ENCODE measurements around the gene CD300H. TPM values are rescaled to one million over a fixed set of nuclear protein-coding genes. Genes with fewer than 3 reads are reported as not detected.
"Not testable (repeated sequence)": the region's sequence is repeated elsewhere in the genome, so short reads cannot be mapped to it uniquely, and the experiment has no call there.

The CD300H gene
- total RNA-seq, 2 experiments from 2014 or later: not detected

DNA sequence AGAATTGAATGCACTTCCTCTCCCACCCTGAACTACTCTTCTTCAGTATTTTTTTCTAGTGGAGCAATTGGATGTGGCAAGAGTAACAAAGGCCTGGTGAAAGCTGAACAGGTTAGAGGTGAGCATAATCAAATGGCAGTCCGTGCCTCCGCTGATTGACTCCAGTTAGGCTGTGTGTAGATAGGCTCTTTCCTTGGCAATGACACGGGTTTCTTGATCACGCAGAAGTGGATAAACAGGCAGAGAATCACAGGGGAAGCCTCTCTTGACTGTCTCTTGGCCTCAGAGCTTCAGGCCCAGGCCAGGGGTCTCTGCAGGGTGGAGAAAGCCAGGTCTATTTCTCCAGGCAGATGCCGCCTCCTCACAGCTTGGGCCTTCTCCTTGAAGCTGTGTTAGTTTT, 40.2 kb downstream of the CD300H start:
- ChIA-PET CTCF (no interaction called here), POLR2A (no interaction called here)
- Mint-ChIP-seq H3K36me3 (ENCODE audit: low read depth) (no peaks in the 10 kb centered on the region), H3K27ac (no peak overlapping the region), H3K4me1 (no peaks in the 10 kb centered on the region), H3K4me3 (no peak overlapping the region), H3K9me3 (no peaks in the 10 kb centered on the region), H3K27me3 (peaks cover 51% of the 10 kb centered on the region)
- peak; percentile 9 for DNase-seq

DNA sequence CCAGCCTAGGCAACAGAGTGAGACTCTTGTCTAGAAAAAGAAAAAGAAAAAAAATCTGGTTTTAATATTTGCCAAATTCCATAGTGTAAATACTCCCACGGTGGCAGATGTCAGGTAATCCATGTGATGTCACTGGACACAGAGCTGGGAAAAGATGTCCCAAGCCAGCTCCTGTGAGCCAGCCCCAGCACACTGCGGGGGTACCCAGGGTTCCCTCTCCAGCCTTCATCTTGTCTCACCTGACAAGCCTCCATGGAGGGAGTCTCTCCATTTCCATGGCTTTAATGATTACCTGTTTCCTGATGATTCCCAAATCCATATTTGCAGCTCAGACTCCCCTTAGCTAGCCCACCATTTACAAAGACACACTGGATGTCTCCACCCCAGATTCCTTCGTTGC, 40.6 kb downstream of the CD300H start:
- ChIA-PET POLR2A (no interaction called here), CTCF (interaction anchor here (1.0 kb wide), 1 partner anchor 147 kb away, joined by 5 read pairs; no protein-coding TSS in a partner anchor)
- H3K27me3 Mint-ChIP-seq: peaks cover 48% of the 10 kb centered on the region
- no peaks in the 10 kb centered on the region for H3K36me3 Mint-ChIP-seq (ENCODE audit: low read depth)
- H3K27ac Mint-ChIP-seq: no peak overlapping the region
- H3K4me3 Mint-ChIP-seq: no peak overlapping the region
- H3K4me1 Mint-ChIP-seq: peaks cover 2% of the 10 kb centered on the region
- peak; percentile 0 for DNase-seq
- no peaks in the 10 kb centered on the region for H3K9me3 Mint-ChIP-seq

DNA sequence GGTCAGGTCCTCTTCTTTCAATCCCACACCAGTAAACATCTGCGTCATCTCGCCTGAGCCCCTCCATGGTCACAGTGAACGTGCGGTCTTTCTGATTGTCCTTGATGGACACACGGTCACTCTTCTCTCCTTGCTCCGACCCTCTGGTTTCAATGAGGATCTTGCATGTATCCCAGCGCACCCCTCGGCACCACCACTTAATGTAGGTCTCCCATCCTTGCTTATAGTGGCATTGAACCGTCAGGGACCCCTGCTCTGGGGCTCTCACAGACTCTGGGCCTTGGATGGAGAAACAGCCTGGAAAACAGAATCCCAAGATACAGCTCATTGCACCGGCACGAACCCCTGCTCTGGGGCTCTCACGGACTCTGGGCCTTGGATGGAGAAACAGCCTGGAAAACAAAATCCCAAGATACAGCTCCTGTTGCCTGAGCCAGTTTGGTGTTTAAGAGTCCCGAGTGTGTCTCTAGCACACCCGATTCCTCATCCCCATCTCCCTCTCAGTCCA, 41.5 kb downstream of the CD300H start:
- peak; percentile 3 for DNase-seq
- no peak overlapping the region for H3K4me3 Mint-ChIP-seq
- POLR2A ChIA-PET: no interaction called here
- CTCF ChIA-PET: interaction anchor here (1.0 kb wide), 2 partner anchors 67 to 146 kb away, joined by 3 to 5 read pairs; no protein-coding TSS in a partner anchor
- H3K9me3 Mint-ChIP-seq: no peaks in the 10 kb centered on the region
- no peaks in the 10 kb centered on the region for H3K36me3 Mint-ChIP-seq (ENCODE audit: low read depth)
- H3K27me3 Mint-ChIP-seq: peaks cover 42% of the 10 kb centered on the region
- no peak overlapping the region for H3K27ac Mint-ChIP-seq
- peaks cover 9% of the 10 kb centered on the region for H3K4me1 Mint-ChIP-seq

DNA sequence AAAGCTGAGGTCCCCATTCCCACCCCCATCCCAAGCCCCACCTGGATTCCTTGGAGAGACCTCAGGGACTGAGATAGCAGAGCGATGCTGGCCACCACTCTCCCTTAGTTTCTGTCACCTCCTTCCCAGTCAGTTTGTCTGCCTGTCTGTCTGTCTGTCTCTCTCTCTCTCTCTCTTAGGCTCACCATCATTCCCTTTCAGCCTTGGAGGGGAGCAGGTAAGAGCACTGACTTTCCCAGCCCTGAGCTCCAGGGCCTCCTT, 41.9 kb downstream of the CD300H start:
- POLR2A ChIA-PET: no interaction called here
- Mint-ChIP-seq H3K36me3 (ENCODE audit: low read depth) (no peaks in the 10 kb centered on the region), H3K4me3 (no peak overlapping the region), H3K27ac (no peak overlapping the region), H3K4me1 (peaks cover 10% of the 10 kb centered on the region), H3K9me3 (no peaks in the 10 kb centered on the region), H3K27me3 (peaks cover 39% of the 10 kb centered on the region)
- no peak for DNase-seq
- CTCF ChIA-PET: interaction anchor here (1.0 kb wide), 1 partner anchor 67 kb away, joined by 3 read pairs; no protein-coding TSS in a partner anchor

DNA sequence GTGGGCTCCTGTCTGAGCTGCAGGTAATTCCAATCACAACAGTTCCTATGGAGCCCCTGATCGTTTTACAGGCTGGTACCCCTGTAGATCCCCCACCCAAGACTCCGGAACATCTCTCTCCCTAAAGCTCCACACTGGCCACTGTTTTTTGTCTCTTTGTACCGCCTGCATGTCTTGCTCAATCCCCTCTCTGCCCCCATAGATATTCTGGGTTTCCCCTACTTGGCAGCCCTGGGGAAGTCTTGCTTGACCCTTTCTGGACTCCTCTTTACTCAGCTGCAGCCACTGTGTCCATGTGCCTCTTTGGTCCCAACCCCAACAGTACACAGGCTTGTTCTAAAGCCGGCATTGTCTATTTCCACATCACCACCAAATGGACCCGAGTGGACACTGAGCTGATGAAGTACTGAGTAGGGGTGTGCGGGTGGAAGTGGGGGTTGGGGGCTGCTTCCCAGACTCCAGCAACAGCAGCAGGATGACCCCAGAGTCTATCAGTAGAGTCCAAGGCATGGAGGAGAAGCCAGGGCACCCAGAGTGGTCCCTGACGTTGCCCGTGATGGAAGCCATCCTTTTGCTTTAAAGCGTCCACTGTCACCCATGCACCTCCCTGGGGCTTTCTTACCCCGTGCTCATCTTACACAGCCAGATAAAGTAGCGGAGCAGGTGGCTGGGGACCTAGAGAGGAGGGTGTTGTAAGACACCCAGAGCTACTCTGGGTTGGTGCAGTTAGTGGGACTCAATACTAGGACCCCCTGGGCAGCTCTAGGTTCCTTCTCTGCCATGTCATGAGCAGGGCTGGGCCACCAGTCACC, 42.5 kb downstream of the CD300H start:
- peak; percentile 2 for DNase-seq
- no peak overlapping the region for H3K4me3 Mint-ChIP-seq
- peaks cover 36% of the 10 kb centered on the region for H3K27me3 Mint-ChIP-seq
- no peak overlapping the region for H3K27ac Mint-ChIP-seq
- H3K4me1 Mint-ChIP-seq: peaks cover 12% of the 10 kb centered on the region
- ChIA-PET CTCF (interaction anchor here (1.0 kb wide), 1 partner anchor 66 kb away, joined by 3 read pairs; no protein-coding TSS in a partner anchor), POLR2A (no interaction called here)
- H3K9me3 Mint-ChIP-seq: no peaks in the 10 kb centered on the region
- H3K36me3 Mint-ChIP-seq (ENCODE audit: low read depth): no peaks in the 10 kb centered on the region

DNA sequence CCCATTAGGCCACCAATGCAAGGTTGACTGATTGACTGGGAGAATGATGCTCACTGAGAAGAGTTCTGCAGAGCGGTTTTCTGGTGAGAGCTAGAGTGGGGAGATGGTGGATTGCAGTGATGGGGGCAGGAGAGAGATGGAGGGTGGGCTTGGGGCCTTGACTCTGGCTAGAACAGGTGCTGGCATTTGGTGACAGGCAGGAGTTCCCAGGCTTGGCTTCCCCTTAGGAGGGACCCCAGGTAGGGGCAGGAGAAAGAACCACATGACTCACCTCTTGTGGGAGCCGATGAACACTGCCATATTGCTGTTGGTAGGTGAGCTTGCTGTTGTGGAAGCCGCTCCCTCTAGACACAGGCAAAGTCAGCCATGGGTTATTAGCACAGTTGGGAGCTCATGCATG, 44.0 kb downstream of the CD300H start:
- no peaks in the 10 kb centered on the region for H3K36me3 Mint-ChIP-seq (ENCODE audit: low read depth)
- H3K27ac Mint-ChIP-seq: no peak overlapping the region
- peaks cover 12% of the 10 kb centered on the region for H3K4me1 Mint-ChIP-seq
- ChIA-PET CTCF (no interaction called here), POLR2A (no interaction called here)
- H3K9me3 Mint-ChIP-seq: no peaks in the 10 kb centered on the region
- no peak for DNase-seq
- H3K27me3 Mint-ChIP-seq: peaks cover 32% of the 10 kb centered on the region
- no peak overlapping the region for H3K4me3 Mint-ChIP-seq

DNA sequence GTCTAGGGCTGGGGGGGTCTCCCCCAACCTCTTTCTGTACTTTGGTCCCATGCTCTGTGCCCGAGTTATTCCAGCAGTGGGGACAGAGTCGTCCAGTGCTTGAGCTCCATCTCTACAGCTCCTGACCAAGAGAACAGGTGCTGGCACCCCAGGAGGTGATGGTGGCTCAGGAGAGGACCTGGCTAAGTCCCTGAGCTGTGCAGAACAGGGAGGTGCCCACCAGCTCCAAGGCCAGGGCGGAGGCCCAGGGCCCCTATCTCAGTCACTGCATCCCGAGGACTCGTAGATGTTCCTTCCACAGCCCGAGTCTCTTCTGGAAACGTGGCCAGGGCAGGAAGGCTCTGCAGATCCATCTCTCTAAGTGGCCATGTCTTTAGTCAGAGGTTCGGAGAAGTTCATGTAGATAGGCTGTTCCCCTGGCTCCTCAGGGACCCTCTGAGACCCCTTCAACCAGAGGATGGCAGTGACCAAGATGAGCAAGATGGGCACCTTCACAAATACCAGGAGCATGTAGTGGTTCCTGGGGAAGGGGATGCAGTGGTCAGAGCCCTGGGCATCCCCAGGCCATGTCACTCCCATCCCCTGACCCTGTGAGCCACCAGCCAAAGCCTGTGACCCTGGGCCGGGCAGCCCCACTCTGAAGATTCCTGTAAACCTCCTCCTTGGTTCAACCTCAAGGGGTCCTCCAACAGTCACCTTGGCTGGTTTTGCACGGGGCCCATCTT, 44.8 kb downstream of the CD300H start:
- no peak for DNase-seq
- ChIA-PET POLR2A (no interaction called here), CTCF (no interaction called here)
- H3K27ac Mint-ChIP-seq: no peak overlapping the region
- H3K4me1 Mint-ChIP-seq: peaks cover 12% of the 10 kb centered on the region
- peaks cover 27% of the 10 kb centered on the region for H3K27me3 Mint-ChIP-seq
- no peaks in the 10 kb centered on the region for H3K9me3 Mint-ChIP-seq
- H3K4me3 Mint-ChIP-seq: no peak overlapping the region
- no peaks in the 10 kb centered on the region for H3K36me3 Mint-ChIP-seq (ENCODE audit: low read depth)

DNA sequence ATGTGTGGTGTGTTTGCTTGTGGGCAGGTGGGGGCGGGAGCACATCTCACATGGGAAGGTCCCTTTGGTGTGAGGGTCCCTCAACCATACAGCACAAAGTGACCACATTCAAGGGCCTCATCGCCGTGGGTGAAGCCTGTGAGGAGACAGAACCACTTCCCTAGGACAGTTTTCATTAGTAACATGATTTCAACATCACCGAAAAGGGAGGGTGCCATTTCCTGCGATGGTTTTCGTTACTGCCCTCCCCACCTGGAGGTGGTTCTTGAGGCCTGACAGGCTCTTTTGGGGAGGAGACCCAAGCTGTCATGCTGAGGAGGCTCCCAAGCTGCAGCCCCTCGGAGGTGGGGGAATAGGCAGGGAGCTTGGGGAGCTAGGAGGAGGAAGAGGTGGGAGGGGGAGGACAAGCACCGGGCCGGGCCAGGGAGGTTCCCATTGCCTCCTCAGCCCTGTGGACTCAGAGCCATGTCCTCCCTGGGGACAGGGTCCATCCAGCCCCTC, 45.6 kb downstream of the CD300H start:
- CTCF ChIA-PET: no interaction called here
- POLR2A ChIA-PET: no interaction called here
- no peak overlapping the region for H3K4me3 Mint-ChIP-seq

DNA sequence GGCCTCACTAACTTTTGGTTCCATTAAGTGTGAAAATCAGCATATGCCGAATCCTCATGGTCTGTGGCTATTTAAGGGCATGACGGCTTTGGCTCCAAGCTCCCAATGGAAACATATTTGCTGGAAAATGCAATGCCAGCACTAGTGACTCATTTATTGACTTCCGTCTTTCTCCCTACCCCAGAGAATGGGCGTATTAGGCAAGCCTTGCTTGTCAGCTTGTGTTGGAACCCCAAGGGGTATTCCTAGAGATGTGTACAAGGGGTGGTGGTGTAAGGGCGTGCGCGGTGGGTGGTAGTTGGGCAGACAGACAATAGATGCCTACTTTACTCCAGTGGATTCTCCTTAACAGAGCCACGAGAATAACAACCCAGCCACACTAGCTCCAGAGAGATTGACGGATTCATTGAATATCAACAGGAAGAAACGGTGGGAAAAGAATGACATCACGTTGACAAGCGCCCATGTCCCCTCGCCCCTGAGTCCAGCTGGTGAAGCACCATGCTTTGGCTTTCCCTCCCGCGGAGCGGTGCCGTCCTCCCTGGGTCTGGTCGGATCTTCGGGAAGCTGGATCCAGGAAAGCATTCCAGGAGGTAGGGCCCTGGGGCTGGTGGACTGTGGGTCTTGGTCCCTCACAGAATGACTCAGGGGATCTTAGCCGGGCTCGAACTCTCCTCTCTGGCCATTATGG, 46.4 kb downstream of the CD300H start:
- H3K27me3 Mint-ChIP-seq: peaks cover 19% of the 10 kb centered on the region
- H3K9me3 Mint-ChIP-seq: no peaks in the 10 kb centered on the region
- ChIA-PET CTCF (interaction anchor here (0.6 to 1.1 kb wide), 2 partner anchors 215 to 269 kb away, joined by 4 to 5 read pairs; no protein-coding TSS in a partner anchor), POLR2A (no interaction called here)
- peaks cover 12% of the 10 kb centered on the region for H3K4me1 Mint-ChIP-seq
- H3K36me3 Mint-ChIP-seq (ENCODE audit: low read depth): no peaks in the 10 kb centered on the region
- DNase-seq: no peak
- no peak overlapping the region for H3K27ac Mint-ChIP-seq
- no peak overlapping the region for H3K4me3 Mint-ChIP-seq

More for the DNA sequence above, 45.6 kb downstream of the CD300H start:
- no peak for DNase-seq
- Mint-ChIP-seq H3K36me3 (ENCODE audit: low read depth) (no peaks in the 10 kb centered on the region), H3K27me3 (peaks cover 19% of the 10 kb centered on the region), H3K27ac (no peak overlapping the region), H3K9me3 (no peaks in the 10 kb centered on the region), H3K4me1 (peaks cover 12% of the 10 kb centered on the region)

DNA sequence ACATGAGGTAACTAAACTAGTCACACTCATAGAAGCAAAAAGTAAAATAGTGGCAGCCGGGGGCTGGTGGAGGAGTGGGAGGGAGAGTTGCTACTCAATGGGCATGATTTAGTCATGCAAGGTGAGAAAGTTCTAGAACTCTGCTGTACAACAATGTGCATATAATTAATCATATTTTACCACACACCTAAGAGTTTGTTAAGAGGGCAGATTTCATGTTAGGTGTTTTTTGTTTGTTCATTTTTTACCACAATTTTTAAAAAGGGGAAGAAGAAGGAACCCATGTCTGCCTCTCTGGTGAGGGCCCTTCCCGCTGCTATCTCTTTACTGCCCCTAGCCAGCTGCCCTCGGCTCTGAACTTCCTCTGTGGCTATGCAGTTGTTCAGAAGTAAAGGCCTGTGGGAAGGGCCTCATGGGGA, 47.3 kb downstream of the CD300H start:
- Mint-ChIP-seq H3K4me3 (no peak overlapping the region), H3K36me3 (ENCODE audit: low read depth) (no peaks in the 10 kb centered on the region), H3K9me3 (peaks cover 4% of the 10 kb centered on the region), H3K4me1 (peaks cover 12% of the 10 kb centered on the region), H3K27ac (no peak overlapping the region), H3K27me3 (peaks cover 16% of the 10 kb centered on the region)
- ChIA-PET POLR2A (no interaction called here), CTCF (interaction anchor here (1.1 kb wide), 1 partner anchor 214 kb away, joined by 4 read pairs; no protein-coding TSS in a partner anchor)
- no peak for DNase-seq

DNA sequence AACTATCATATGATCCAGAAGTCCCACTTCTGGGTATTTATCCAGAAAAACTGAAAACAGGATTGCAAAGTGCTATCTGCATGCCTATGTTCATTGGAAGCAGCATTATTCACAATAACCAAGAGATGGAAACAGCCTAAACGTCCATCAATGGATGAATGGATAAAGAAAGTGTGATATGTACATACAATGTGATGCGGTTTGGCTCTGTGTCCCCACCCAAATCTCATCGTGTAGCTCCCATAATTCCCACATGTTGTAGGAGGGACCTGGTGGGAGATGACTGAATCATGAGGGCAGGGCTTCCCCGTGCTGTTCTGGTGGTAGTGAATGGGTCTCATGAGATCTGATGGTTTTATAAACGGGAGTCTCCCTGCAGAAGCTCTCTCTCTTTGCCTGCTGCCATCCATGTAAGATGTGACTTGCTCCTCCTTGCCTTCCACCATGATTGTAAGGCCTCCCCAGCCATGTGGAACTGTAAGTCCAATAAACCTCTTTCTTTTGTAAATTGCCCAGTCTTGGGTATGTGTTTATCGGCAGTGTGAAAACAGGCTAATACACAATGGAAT, 48.8 kb downstream of the CD300H start:
- Mint-ChIP-seq H3K27me3 (peaks cover 23% of the 10 kb centered on the region), H3K4me1 (peaks cover 22% of the 10 kb centered on the region), H3K9me3 (peaks cover 17% of the 10 kb centered on the region), H3K36me3 (ENCODE audit: low read depth) (peaks cover 13% of the 10 kb centered on the region)
- DNase-seq, H3K4me3 Mint-ChIP-seq, H3K27ac Mint-ChIP-seq: not testable (repeated sequence)
- ChIA-PET POLR2A (interaction anchor here (1.0 kb wide), 1 partner anchor 18 kb away, joined by 3 read pairs; no protein-coding TSS in a partner anchor), CTCF (interaction anchor here (1.1 kb wide), 1 partner anchor 150 kb away, joined by 3 read pairs; no protein-coding TSS in a partner anchor)

DNA sequence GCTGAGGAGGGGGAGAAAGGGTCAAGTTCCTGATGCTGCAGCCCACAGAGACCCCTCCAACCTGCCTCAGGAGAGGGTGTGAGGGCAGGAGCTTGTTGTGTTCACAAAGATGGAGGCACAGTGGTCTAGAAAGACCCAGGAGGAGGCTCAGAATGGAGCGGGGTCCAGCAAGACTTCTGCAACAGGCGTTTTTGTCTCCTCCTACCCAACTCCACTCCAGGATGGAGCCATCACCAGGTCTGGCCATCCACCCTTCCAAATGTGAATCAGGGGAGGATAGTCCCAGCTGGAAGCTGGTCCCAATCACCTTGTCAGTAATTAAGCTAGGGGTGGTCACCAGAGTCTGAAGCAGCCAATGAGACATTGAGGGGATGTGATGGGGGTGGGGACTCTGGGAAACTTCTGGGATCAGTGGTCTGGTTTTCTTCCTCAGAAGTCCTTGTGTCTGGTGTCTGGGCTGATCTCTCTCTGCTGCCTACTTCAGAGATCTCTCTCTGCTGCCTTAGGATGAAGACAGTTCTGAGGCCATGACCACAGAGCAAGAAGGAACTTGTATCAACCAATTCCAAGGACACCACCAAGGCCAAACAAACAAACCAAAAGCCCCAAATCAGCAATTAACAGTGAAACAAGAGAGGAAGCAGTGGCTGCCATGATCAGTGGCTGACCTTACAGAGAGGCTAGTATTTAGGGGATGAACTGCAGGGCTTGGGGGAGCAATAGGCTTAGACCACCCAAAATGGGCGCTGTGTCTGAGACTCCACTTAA, 50.6 kb downstream of the CD300H start:
- ChIA-PET CTCF (interaction anchor here (1.0 kb wide), 1 partner anchor 14 kb away, joined by 3 read pairs; no protein-coding TSS in a partner anchor), POLR2A (no interaction called here)
- H3K27me3 Mint-ChIP-seq: peaks cover 27% of the 10 kb centered on the region
- H3K9me3 Mint-ChIP-seq: peaks cover 17% of the 10 kb centered on the region
- no peak overlapping the region for H3K4me3 Mint-ChIP-seq
- no peak overlapping the region for H3K27ac Mint-ChIP-seq
- no peak for DNase-seq
- peaks cover 21% of the 10 kb centered on the region for H3K4me1 Mint-ChIP-seq
- H3K36me3 Mint-ChIP-seq (ENCODE audit: low read depth): peaks cover 13% of the 10 kb centered on the region

Measured in activated CD4-positive, alpha-beta memory T cell treated with anti-CD3 and anti-CD28 coated beads, Interleukin-2, amount 10 ng/mL, durations not matched to agents 7 days and 5 days (primary cell).